Measurements from ENCODE around the gene PPP1R3G.
"Not testable (repeated sequence)": the region's sequence is repeated elsewhere in the genome, so short reads cannot be mapped to it uniquely, and the experiment has no call there.

PPP1R3G gene

GRCh38 chr6:5054245-5054873 is 30.8 kb upstream of the PPP1R3G start:
- H3K27ac ChIP-seq, result no peak overlapping the region
- no peak for TF ChIP-seq CTCF (IDR thresholded peaks at IDR 0.05; ENCODE audit: low read depth, low read length)
- DNase-seq, result no peak

GRCh38 chr6:5055118-5055517 is 30.0 kb upstream of the PPP1R3G start:
- DNase-seq, result no peak
- Histone ChIP-seq H3K9me3 (ENCODE audit: severe bottlenecking) (peaks cover 9% of the 10 kb centered on the region), H3K36me3 (no peaks in the 10 kb centered on the region), H3K4me3 (ENCODE audit: low read depth, low read length) (no peak overlapping the region), H3K27me3 (ENCODE audit: insufficient read depth, low read depth, severe bottlenecking) (no peaks in the 10 kb centered on the region), H3K27ac (no peak overlapping the region)
- TF ChIP-seq CTCF (IDR thresholded peaks at IDR 0.05; ENCODE audit: low read depth, low read length), result no peak

More at GRCh38 chr6:5054245-5054873, 30.8 kb upstream of the PPP1R3G start:
- Histone ChIP-seq H3K4me3 (ENCODE audit: low read depth, low read length) (no peak overlapping the region), H3K36me3 (no peaks in the 10 kb centered on the region), H3K9me3 (ENCODE audit: severe bottlenecking) (peaks cover 14% of the 10 kb centered on the region), H3K27me3 (ENCODE audit: insufficient read depth, low read depth, severe bottlenecking) (no peaks in the 10 kb centered on the region)

GRCh38 chr6:5058254-5058653 is 26.9 kb upstream of the PPP1R3G start:
- H3K27ac ChIP-seq, result no peak overlapping the region

GRCh38 chr6:5059036-5059896 is 25.9 kb upstream of the PPP1R3G start:
- H3K4me3 ChIP-seq (ENCODE audit: low read depth, low read length), result no peak overlapping the region
- no peak for DNase-seq
- no peaks in the 10 kb centered on the region for H3K9me3 ChIP-seq (ENCODE audit: severe bottlenecking)
- no peak overlapping the region for H3K27ac ChIP-seq
- no peaks in the 10 kb centered on the region for H3K27me3 ChIP-seq (ENCODE audit: insufficient read depth, low read depth, severe bottlenecking)
- no peak for TF ChIP-seq CTCF (IDR thresholded peaks at IDR 0.05; ENCODE audit: low read depth, low read length)
- H3K36me3 ChIP-seq, result no peaks in the 10 kb centered on the region

More at GRCh38 chr6:5058254-5058653, 26.9 kb upstream of the PPP1R3G start:
- Histone ChIP-seq H3K4me3 (ENCODE audit: low read depth, low read length) (no peak overlapping the region), H3K27me3 (ENCODE audit: insufficient read depth, low read depth, severe bottlenecking) (no peaks in the 10 kb centered on the region), H3K9me3 (ENCODE audit: severe bottlenecking) (no peaks in the 10 kb centered on the region), H3K36me3 (no peaks in the 10 kb centered on the region)
- no peak for TF ChIP-seq CTCF (IDR thresholded peaks at IDR 0.05; ENCODE audit: low read depth, low read length)
- no peak for DNase-seq

- not testable (repeated sequence) for H3K4me3 ChIP-seq (ENCODE audit: low read depth, low read length); H3K27ac ChIP-seq; H3K9me3 ChIP-seq (ENCODE audit: severe bottlenecking); H3K36me3 ChIP-seq; H3K27me3 ChIP-seq (ENCODE audit: insufficient read depth, low read depth, severe bottlenecking); DNase-seq
Measured at GRCh38 chr6:5060439-5060838, 24.7 kb upstream of the PPP1R3G start.

- Histone ChIP-seq H3K27me3 (ENCODE audit: insufficient read depth, low read depth, severe bottlenecking) (no peaks in the 10 kb centered on the region), H3K27ac (no peak overlapping the region), H3K36me3 (no peaks in the 10 kb centered on the region), H3K4me3 (ENCODE audit: low read depth, low read length) (no peak overlapping the region), H3K9me3 (ENCODE audit: severe bottlenecking) (no peaks in the 10 kb centered on the region)
- TF ChIP-seq CTCF (IDR thresholded peaks at IDR 0.05; ENCODE audit: low read depth, low read length), result no peak
- DNase-seq, result no peak
Measured at GRCh38 chr6:5061152-5061551, 24.0 kb upstream of the PPP1R3G start.
